HepG2 (cell line): ENCODE data around the gene TUBA4A. TPM values are rescaled to one million over a fixed set of nuclear protein-coding genes. Genes with fewer than 3 reads are reported as not detected.

Experiments used
- KLF13 ChIP-seq: sonication (generic); formaldehyde crosslinking; IDR thresholded peaks from 2 replicates; pipeline ENCODE4 v1.4.0; 2020; ENCODE audit warnings: mild to moderate bottlenecking, missing genetic modification reagents
- NR2F2 ChIP-seq: IDR thresholded peaks from 2 replicates; pipeline ENCODE4 v1.6.1; 2012; ENCODE audit warnings: low read depth, inconsistent platforms, borderline replicate concordance
- NR3C1 ChIP-seq: sonication (generic); formaldehyde crosslinking; IDR thresholded peaks from 2 replicates; pipeline ENCODE4 v1.4.0; 2020; ENCODE audit warnings: missing genetic modification reagents
- RBAK ChIP-seq: sonication (generic); formaldehyde crosslinking; IDR thresholded peaks from 2 replicates; pipeline ENCODE4 v1.5.1; 2020; ENCODE audit warnings: mild to moderate bottlenecking, missing genetic modification reagents
- RFXAP ChIP-seq: sonication (generic); formaldehyde crosslinking; IDR thresholded peaks from 2 replicates; pipeline ENCODE4 v1.4.0; 2020; ENCODE audit warnings: missing genetic modification reagents, borderline replicate concordance
- RXRA ChIP-seq: sonication (generic); formaldehyde crosslinking; IDR thresholded peaks from 2 replicates; pipeline ENCODE4 v1.5.1; 2020; ENCODE audit warnings: missing genetic modification reagents
- ZC3H13 ChIP-seq: sonication (generic); formaldehyde crosslinking; IDR thresholded peaks from 2 replicates; pipeline ENCODE4 v1.8.1; 2023; ENCODE audit warnings: mild to moderate bottlenecking, missing genetic modification reagents, moderate library complexity
- ZNF3 ChIP-seq: IDR thresholded peaks from 2 replicates; pipeline ENCODE4 v1.7.0; 2017; ENCODE audit warnings: inconsistent platforms
- ZSCAN12 ChIP-seq: sonication (generic); formaldehyde crosslinking; IDR thresholded peaks from 2 replicates; pipeline ENCODE4 v1.9.0; 2021; ENCODE audit warnings: mild to moderate bottlenecking, missing genetic modification reagents
- polyA plus RNA-seq, 8 experiments: library from polyadenylated mRNA; depleted of rRNA in 3 of 8; stranded (reverse) in 7 of 8; unstranded in 1 of 8; fragments of >200 nt; fragmentation: Illumina TruSeq in 4 of 8; extraction: Trizol in 4 of 8; gene quantifications; 2 replicates each; pipeline versions ENCODE4 v1.2.1 to v1.2.3, GENCODE V29; 2011 to 2016; ENCODE audit warnings: low read depth in 4 of 8, missing spikeins in 1 of 8, mixed read lengths in 1 of 8; ENCODE audit not compliant: insufficient read depth in 1 of 8
- total RNA-seq, 5 experiments: library from RNA; depleted of rRNA; stranded (reverse); fragments of >200 nt; fragmentation: Illumina TruSeq; extraction: Trizol; gene quantifications; 2 replicates each; pipeline ENCODE4 v1.2.3, GENCODE V29; 2016; ENCODE audit warnings: low read depth in 1 of 5
- TF ChIP-seq, protein P1 (sequence below): IDR thresholded peaks from 2 replicates; pipeline ENCODE4 v1.6.1; 2016; ENCODE audit warnings: missing compliant biosample characterization, missing genetic modification reagents, borderline replicate concordance
- TF ChIP-seq, protein P2 (sequence below): sonication (generic); formaldehyde crosslinking; IDR thresholded peaks from 2 replicates; pipeline ENCODE4 v1.5.0; 2020; ENCODE audit warnings: mild to moderate bottlenecking, missing genetic modification reagents, borderline replicate concordance
- TF ChIP-seq, protein P3 (sequence below): sonication (generic); formaldehyde crosslinking; IDR thresholded peaks from 2 replicates; pipeline ENCODE4 v1.4.0; 2020; ENCODE audit warnings: mild to moderate bottlenecking, missing genetic modification reagents
- TF ChIP-seq, protein P4 (sequence below): sonication (generic); formaldehyde crosslinking; IDR thresholded peaks from 2 replicates; pipeline ENCODE4 v1.4.0; 2020; ENCODE audit warnings: missing genetic modification reagents
- TF ChIP-seq, protein P5 (sequence below): IDR thresholded peaks from 2 replicates; pipeline ENCODE4 v1.4.0; 2020; ENCODE audit warnings: mild to moderate bottlenecking, missing genetic modification reagents

The TUBA4A gene
- total and polyA plus RNA-seq, 2 of the 13 experiments (the other 11 are each of a cell fraction or from before 2014, with no cell fraction given): 1.3 to 12.7 TPM

DNA sequence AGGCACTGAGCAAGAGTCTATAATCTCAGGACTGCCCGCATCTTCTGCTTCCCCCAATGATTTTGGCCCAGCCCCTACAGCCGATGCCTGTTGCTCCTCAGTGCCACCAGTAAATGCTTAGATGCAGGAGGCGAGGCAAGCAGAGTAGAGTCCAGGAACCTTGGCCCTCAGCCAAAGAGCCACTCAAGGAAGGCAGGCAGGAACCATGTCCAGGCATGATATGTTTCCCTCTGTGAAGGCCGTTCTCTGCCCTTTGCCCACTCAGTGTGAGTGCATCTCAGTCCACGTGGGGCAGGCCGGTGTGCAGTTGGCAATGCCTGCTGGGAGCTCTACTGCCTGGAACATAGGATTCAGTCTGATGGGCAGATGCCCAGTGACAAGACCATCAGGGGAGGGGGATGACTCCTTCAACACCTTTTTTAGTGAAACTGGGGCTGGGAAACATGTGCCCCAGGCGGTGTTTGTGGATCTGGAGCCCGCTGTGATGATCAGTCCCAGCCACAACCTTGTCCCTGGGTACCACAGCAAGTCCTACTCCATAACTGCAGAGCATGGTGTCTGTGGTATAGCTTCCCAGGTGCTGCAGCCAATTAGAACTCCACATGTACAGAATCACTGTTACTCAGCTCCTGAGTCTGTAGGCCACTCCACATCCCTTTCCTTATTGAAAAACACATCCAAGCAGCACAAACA, 15.8 kb upstream of the TUBA4A start (continued):
- no peak for TF ChIP-seq NR3C1 (CRISPR knock-in tag)
- TF ChIP-seq, protein P1, sequence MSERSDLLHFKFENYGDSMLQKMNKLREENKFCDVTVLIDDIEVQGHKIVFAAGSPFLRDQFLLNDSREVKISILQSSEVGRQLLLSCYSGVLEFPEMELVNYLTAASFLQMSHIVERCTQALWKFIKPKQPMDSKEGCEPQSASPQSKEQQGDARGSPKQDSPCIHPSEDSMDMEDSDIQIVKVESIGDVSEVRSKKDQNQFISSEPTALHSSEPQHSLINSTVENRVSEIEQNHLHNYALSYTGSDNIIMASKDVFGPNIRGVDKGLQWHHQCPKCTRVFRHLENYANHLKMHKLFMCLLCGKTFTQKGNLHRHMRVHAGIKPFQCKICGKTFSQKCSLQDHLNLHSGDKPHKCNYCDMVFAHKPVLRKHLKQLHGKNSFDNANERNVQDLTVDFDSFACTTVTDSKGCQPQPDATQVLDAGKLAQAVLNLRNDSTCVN (CRISPR knock-in tag): 0 out of 2 replicates have a peak, but pooled peaks have one; percentile 15
- no peak for TF ChIP-seq NR2F2
- TF ChIP-seq ZSCAN12 (CRISPR knock-in tag): no peak
- TF ChIP-seq RXRA: peak; percentile 64
- TF ChIP-seq, protein P2, sequence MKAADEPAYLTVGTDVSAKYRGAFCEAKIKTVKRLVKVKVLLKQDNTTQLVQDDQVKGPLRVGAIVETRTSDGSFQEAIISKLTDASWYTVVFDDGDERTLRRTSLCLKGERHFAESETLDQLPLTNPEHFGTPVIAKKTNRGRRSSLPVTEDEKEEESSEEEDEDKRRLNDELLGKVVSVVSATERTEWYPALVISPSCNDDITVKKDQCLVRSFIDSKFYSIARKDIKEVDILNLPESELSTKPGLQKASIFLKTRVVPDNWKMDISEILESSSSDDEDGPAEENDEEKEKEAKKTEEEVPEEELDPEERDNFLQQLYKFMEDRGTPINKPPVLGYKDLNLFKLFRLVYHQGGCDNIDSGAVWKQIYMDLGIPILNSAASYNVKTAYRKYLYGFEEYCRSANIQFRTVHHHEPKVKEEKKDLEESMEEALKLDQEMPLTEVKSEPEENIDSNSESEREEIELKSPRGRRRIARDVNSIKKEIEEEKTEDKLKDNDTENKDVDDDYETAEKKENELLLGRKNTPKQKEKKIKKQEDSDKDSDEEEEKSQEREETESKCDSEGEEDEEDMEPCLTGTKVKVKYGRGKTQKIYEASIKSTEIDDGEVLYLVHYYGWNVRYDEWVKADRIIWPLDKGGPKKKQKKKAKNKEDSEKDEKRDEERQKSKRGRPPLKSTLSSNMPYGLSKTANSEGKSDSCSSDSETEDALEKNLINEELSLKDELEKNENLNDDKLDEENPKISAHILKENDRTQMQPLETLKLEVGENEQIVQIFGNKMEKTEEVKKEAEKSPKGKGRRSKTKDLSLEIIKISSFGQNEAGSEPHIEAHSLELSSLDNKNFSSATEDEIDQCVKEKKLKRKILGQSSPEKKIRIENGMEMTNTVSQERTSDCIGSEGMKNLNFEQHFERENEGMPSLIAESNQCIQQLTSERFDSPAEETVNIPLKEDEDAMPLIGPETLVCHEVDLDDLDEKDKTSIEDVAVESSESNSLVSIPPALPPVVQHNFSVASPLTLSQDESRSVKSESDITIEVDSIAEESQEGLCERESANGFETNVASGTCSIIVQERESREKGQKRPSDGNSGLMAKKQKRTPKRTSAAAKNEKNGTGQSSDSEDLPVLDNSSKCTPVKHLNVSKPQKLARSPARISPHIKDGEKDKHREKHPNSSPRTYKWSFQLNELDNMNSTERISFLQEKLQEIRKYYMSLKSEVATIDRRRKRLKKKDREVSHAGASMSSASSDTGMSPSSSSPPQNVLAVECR (CRISPR knock-in tag): no peak
- TF ChIP-seq, protein P3, sequence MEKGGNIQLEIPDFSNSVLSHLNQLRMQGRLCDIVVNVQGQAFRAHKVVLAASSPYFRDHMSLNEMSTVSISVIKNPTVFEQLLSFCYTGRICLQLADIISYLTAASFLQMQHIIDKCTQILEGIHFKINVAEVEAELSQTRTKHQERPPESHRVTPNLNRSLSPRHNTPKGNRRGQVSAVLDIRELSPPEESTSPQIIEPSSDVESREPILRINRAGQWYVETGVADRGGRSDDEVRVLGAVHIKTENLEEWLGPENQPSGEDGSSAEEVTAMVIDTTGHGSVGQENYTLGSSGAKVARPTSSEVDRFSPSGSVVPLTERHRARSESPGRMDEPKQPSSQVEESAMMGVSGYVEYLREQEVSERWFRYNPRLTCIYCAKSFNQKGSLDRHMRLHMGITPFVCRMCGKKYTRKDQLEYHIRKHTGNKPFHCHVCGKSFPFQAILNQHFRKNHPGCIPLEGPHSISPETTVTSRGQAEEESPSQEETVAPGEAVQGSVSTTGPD (CRISPR knock-in tag): no peak
- TF ChIP-seq, protein P4, sequence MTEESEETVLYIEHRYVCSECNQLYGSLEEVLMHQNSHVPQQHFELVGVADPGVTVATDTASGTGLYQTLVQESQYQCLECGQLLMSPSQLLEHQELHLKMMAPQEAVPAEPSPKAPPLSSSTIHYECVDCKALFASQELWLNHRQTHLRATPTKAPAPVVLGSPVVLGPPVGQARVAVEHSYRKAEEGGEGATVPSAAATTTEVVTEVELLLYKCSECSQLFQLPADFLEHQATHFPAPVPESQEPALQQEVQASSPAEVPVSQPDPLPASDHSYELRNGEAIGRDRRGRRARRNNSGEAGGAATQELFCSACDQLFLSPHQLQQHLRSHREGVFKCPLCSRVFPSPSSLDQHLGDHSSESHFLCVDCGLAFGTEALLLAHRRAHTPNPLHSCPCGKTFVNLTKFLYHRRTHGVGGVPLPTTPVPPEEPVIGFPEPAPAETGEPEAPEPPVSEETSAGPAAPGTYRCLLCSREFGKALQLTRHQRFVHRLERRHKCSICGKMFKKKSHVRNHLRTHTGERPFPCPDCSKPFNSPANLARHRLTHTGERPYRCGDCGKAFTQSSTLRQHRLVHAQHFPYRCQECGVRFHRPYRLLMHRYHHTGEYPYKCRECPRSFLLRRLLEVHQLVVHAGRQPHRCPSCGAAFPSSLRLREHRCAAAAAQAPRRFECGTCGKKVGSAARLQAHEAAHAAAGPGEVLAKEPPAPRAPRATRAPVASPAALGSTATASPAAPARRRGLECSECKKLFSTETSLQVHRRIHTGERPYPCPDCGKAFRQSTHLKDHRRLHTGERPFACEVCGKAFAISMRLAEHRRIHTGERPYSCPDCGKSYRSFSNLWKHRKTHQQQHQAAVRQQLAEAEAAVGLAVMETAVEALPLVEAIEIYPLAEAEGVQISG (CRISPR knock-in tag): 0 out of 2 replicates have a peak, but pooled peaks have one; percentile 26
- TF ChIP-seq ZC3H13 (CRISPR knock-in tag): no peak
- TF ChIP-seq RFXAP (CRISPR knock-in tag): no peak
- TF ChIP-seq ZNF3: no peak
- TF ChIP-seq RBAK: no peak
- no peak for TF ChIP-seq KLF13 (CRISPR knock-in tag)
- TF ChIP-seq, protein P5, sequence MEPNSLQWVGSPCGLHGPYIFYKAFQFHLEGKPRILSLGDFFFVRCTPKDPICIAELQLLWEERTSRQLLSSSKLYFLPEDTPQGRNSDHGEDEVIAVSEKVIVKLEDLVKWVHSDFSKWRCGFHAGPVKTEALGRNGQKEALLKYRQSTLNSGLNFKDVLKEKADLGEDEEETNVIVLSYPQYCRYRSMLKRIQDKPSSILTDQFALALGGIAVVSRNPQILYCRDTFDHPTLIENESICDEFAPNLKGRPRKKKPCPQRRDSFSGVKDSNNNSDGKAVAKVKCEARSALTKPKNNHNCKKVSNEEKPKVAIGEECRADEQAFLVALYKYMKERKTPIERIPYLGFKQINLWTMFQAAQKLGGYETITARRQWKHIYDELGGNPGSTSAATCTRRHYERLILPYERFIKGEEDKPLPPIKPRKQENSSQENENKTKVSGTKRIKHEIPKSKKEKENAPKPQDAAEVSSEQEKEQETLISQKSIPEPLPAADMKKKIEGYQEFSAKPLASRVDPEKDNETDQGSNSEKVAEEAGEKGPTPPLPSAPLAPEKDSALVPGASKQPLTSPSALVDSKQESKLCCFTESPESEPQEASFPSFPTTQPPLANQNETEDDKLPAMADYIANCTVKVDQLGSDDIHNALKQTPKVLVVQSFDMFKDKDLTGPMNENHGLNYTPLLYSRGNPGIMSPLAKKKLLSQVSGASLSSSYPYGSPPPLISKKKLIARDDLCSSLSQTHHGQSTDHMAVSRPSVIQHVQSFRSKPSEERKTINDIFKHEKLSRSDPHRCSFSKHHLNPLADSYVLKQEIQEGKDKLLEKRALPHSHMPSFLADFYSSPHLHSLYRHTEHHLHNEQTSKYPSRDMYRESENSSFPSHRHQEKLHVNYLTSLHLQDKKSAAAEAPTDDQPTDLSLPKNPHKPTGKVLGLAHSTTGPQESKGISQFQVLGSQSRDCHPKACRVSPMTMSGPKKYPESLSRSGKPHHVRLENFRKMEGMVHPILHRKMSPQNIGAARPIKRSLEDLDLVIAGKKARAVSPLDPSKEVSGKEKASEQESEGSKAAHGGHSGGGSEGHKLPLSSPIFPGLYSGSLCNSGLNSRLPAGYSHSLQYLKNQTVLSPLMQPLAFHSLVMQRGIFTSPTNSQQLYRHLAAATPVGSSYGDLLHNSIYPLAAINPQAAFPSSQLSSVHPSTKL (CRISPR knock-in tag): peak; percentile 34
